Endometrial microvascular endothelial cells (primary cell): ENCODE results near the gene TMEM100. TPM values are rescaled to one million over a fixed set of nuclear protein-coding genes. Genes with fewer than 3 reads are reported as not detected.
"Not testable (repeated sequence)": the region's sequence is repeated elsewhere in the genome, so short reads cannot be mapped to it uniquely, and the experiment has no call there.

Experiments
- in situ Hi-C: cut with HindIII; loops from 2 replicates; pipeline ENCODE4 v1.10.0; 2017; ENCODE audit warnings: low sequenced_read_pairs, low pct_unique_long_range_greater_than_20kb; ENCODE audit errors: inconsistent ontology term
- total RNA-seq: library from RNA; depleted of rRNA; stranded (reverse); fragments of >200 nt; gene quantifications from one replicate; pipeline ENCODE4 v1.2.3, GENCODE V29; 2015; ENCODE audit errors: inconsistent ontology term

Gene TMEM100
- total RNA-seq, 1 donor from 2014 or later, result not detected

DNA sequence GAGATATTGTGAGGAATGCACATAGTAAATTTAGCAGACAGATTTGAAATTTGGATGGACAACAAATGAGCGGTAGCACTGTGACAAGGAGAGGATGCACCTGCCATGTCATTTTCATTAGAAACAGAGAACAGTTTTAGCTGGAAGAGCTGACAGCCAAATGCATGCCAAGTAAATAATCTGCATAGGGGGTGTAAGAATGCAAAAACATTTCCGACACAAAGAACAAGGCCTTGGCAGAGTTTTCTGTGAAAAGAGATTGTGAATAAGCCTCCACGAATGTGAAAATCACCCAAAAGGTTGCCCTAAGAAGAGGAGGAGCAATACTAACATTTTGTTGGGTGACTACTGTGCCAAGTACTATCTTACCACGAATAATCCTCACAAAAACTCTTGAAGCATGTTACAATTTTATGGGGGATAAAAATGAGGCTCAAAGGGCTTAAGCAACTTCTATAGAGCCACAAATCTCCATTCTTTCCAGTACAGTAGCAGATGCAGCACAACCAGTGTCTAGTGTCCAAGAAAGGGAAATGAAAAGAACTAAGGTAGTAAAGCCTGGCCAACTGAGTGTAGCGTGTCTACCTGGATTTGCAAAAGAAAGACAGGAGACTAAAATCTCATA, 28.3 kb downstream of the TMEM100 start:
- in situ Hi-C loops, result no loop called here

DNA sequence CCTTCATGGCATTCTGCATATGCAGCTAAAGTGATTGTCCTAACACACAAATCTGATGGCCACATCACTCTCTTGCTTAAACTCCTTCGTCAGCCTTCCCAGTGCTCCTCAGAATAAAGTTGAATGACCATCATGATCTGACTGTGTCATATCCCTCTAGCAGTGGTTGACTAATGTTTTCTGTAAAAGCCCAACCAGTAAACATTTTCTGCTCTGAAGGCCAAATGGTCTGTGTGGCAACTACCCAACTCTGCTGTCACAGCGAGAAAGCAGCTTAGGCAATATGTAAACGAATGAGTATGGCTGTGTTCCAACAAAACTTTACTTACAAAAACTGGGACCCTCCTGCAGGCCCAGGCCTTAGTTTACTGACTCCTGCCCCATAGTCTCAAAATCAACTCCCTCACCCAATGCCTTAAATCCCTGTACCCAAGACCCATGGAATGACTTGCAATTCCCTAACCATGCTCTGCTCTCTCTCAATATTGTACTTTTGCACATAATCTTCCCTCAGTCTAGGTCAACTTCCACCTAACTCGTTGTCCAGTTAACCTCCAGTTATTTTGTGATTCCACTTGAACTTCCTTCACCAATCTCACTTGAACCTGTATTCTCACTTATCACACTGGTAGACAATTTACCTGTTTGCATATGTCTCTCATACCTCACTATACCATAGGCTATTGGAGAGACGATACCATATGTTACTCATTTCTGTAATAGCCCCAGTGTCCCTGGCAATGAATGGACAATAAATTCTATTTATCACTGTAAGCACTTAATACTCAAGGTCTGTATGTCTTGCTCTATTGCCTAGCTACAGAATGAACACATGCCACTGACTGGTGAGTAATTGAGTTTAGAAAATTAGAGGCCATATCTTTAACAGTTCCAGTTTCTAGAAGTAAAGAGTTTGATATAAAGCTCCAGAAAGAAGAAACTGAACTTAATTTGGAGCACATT, 29.1 kb downstream of the TMEM100 start:
- in situ Hi-C loops, result no loop called here

DNA sequence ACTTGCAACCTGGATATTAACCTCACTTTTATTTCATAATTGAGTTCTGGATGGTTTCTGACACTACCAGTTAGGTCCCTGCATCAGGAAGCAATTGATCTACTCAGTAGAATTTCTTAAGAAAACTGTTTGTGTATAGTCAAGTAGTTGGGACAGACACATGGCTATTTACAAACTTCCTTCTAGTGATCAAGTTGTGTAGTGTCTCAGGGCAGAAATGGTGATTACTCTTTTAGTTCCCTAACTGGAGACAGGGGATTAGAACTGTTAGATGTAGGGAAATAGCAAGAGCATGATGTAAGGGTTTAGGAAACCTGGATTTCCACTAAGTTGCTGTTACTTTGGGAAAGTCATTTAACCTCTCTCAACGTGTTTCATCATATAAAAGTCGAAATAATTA, 30.4 kb downstream of the TMEM100 start:
- in situ Hi-C loops, result no loop called here

DNA sequence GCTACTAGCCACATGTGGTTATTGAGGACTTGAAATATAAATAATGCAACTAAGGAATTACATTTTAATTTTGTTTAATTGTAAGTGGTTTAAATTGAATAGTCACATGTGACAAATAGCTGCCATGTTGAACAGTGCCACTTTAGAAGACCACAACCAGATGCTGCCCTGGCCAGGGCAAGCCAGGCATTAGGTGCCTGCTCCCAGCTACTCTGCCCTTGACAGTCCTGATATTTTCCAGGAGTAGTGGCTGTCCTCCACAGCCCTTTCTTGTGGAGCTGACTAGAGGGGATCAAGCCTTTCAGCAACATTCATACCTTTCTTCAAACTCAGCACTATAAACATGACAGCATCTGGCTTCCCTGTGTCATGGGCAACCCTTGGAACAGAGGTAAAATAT, 31.0 kb downstream of the TMEM100 start:
- in situ Hi-C loops, result no loop called here

DNA sequence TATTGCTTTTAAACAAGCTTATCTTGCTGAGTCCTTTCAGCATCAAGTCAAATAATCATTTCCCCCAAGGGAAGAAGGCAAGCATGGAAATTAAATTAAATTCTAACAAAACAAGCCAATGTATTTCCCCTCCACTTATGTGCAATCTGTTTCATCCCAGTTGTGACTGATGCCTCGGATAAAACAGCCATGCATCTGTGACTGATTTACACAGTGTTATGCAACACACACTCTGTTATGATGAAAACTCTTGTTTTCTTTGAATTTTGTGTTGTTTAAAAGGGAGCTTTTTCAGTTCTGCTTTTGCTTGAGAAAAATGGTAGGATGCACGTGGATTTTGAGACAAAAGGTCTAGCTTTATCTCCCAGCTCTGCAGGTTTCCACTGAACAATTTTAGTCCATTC, 32.6 kb downstream of the TMEM100 start:
- in situ Hi-C loops, result no loop called here

DNA sequence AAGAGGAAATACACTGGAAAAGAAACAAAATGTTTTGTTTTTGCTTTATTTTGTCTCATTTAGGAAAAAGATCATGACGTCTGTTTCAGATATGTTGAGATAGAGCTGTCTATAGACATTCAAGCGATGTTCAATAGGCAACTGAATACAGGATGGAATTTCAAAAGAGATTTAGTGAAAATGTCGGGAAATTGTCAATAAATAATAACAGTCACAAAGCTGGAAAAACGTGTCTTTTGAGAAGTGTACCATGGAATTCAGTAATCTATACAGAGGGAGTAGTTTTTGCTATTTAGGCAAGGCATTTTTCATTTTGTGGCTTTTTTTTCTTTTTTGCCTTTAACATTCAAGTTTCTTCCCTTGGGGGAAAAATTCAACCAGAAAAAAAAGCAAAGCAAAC, 33.0 kb downstream of the TMEM100 start:
- in situ Hi-C loops, result no loop called here

DNA sequence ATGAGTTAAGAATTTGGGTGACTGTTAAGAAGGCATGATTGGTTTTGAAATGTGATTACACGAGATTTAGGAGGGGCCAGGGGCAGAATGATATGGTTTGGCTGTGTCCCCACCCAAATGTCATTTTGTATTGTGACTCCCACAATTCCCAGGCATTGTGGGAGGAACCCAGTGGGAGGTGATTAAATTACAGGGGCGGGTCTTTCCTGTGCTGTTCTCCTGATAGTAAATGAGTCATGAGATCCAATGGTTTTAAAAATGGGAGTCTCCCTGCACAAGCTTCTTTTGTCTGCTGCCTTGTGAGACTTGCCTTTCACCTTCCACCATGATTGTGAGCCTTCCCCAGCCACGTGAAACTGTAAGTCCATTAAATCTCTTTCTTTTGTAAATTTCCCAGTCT, 34.6 kb downstream of the TMEM100 start:
- in situ Hi-C loops, result no loop called here

DNA sequence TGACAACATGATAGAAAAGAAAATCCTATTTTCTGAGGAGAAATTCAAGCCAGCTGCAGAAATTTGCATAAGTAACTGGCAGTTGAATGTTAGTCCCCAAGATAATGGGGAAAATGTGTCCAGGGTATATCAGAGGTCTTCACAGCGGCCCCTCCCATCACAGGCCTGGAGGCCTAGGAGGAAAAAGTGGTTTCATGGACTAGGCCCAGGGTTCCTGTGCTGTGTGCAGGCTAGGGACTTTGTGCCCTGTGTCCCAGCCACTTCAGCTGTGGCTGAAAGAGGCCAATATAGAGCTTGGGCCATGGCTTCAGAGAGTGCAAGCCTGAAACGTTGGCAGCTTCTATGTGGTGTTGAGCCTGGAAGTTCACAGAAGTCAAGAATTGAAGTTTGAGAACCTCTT, 35.6 kb downstream of the TMEM100 start:
- in situ Hi-C loops, result no loop called here

DNA sequence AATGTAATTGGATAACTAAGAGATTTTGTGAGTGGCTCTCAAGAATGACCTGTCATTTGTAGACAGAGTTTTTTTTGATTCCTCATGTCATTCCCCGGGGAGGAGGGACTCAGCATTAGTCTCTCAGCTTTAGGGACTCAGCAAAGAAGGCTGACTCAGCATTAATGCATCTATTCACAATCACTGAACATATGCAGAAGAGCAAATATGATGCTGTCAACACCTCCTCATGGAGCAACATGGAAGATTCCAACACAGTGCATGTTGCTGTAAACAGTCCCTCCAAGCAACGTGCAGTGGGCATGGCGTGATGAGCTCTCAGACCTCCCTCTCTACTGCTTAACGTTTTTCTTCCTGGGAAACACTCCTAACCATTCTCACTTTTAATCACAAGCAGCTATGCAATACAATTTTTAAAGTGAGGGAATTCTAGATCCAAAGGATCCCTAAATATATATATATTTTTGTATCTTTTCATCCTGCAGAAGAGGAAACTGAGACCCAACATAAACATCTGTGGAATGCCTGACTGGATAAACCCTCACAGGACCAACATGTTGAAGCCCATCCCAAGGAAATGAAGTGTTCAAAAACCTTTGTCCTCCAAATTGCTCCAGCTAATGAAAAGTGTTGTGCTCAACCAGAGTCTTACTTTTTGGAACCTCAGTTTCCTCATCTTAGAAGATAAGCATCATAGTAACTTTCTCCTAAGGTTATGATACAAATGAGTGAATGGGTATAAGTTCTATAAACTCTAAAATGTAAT, 38.9 kb downstream of the TMEM100 start:
- in situ Hi-C loops, result no loop called here

DNA sequence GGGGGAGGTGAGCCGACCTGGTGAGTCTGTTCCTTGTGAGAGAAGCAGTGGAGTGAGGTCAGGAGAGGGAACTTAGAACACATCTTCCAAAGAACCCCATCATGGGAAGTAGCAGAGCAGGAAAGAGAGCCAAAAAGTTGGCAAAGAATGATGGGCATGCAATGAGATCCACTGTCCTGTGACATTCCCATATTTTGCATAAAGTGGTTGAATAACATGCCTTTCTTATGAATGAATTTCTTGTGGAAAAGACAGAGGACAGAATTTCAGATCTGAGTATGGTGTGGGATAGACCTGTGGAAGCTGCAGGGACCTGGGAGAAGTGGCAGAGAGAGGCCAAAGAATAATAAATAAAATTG, 41.3 kb downstream of the TMEM100 start:
- in situ Hi-C loops, result no loop called here

DNA sequence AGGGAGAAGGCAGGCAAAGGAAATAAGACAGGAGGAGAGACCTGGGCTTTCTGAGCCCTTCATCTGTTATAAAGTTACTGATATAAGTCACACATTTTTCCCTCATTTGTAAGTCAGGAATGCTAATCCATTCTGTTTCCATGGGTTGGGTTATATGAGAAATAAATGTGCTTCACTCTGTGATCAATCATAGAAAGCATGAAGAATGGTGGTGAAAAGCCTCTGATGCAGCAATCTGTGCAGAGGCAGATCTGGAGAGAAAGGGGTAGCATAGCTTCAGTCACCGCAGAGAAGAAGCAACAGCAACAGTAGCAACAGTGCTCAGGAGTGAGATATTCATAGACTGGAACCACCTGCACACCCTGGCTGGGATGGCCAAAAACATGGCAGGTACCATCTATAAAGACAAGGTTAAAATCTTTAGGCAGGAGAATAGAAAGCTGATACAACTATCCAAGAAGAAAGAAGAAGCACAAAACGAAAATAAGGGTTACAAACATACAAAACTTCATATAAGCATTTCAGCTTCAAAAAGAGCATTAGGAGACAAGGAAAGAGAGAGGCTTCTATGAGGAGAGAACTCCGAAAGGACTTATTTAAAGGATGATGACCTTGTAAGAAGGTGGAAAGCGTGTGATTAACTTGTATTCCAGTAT, 41.9 kb downstream of the TMEM100 start:
- in situ Hi-C loops, result no loop called here

DNA sequence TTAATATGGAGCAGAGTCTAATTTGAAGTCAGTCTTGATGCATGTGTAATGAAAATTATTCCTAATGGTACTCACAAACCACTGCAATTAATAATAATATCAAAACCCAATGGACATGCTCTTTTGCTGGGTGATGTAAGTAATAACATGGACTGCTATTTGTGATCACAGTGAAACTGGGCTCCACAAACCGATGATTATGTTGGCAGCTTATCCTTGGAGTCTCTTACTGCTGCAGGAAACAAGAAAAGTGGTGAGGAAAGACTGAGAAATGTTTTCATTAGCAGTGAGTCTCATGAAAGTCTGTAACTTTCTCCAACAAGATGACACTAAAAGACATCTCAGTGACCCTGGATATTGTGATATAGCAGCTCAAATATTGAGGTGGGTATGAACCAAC, 45.2 kb downstream of the TMEM100 start:
- in situ Hi-C loops, result no loop called here

DNA sequence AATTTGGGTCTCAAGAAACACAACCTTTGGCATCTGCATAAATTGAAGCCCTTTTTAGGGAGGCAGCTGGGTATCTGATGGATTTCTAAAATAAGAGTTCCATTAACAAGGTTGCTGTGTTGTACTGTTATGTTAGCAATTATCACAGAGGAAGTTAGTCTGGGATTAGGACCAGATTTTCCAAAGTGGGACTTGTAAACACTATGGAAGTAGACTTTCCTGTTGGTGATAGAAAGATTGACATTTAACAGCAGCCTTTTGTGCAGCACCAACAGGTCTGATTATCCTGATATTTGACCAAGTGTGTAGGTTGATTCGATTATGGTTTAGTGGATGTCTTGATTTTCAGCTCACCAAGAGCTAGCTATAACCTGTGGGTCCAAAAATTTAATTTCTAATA, 46.4 kb downstream of the TMEM100 start:
- in situ Hi-C loops, result no loop called here

DNA sequence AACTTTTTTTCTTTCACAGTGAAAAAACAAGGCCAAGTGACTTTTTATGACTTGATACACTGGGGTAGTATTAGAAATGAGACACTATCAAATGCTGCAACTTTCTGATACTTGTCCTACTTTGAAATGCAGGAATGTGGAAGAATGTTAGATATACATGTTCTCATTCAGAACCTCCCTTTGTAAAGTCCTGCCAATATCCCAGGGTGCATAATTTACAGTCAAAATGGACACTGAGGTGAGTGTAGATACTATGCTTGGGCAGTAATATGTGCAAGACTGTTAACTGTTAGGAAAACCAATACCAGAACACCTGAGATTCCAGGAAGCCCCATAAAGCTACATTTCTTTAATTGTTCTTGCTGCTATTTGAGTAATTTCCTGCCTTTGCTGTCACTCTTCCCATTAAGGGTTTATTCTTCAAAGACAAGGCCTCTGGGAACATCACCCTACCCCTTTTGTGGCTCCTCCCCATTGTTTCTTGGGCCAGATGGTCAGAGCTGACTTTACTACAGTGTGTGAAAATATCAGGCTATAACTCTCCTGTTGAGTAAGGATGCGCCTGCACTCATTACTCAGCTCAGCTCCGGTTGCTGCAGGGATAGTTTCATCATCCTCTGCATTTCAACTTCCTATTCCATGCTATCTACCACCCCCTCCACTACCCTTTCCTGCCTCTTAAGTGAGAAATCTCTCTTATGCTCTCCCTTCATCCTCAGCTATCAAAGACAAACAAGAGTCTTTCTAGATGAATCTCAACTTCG, 48.7 kb downstream of the TMEM100 start:
- in situ Hi-C loops, result no loop called here

DNA sequence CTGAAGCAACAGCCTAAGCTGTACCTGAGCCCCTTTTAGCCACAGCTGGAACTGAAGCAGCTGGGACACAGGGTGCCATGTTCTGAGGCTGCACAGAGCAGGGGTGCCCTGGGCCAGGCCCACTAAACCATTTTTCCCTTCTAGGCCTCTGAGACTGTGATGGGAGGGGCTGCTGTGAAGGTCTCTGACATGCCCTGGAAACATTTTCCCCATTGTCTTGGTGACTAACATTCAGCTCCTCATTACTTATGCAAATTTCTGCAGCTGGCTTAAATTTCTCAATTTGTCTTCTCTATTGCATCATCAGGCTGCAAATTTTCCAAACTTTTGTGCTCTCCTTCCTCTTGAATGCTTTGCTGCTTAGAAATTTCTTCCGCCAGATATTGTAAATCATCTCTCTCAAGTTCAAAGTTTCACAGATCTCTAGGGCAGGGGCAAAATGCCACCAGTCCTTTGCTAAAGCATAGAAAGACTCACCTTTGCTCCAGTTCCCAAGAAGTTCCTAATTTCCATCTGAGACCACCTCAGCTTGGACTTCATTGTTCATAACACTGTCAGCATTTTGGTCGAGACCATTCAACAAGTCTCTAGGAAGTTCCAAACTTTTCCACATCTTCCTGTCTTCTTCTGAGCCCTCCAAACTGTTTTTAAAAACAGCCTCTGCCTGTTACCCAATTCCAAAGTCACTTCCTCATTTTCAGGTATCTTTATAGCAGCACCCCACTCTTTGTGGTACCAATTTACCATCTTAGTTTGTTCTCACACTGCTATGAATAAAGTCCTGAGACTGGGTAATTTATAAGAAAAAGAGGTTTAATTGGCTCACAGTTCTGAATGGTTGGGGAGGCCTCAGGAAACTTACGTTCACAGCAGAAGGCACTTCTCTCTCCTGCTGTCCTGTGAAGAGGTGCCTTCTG, 49.8 kb downstream of the TMEM100 start:
- in situ Hi-C loops, result no loop called here

DNA sequence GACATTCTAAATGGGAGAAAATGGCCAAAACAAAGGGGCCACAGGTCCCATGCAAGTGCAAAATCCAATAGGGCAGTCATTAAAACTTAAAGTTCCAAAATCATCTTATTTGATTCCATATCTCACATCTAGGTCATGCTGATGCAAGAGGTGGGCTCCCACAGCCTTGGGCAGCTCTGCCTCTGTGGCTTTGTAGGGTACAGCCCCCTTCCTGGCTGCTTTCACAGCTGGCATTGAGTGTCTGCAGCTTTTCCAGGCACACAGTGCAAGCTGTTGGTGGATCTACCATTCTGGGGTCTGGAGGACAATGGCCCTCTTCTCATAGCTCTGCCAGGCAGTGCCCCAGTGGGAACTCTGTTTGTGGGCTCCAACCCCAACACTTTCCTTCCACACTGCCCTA, 50.7 kb downstream of the TMEM100 start:
- in situ Hi-C loops, result not testable (repeated sequence)
